Fibroblast of lung (primary cell): Measurements from ENCODE around the gene PAX7.

ENCODE experiments used
- EZH2 ChIP-seq: IDR thresholded peaks from 2 replicates; pipeline ENCODE4 v1.5.1; 2012; ENCODE audit warnings: low read length, control low read depth, mild to moderate bottlenecking; ENCODE audit errors: missing control alignments
- TF ChIP-seq, protein P1 (sequence below), 2 donors: IDR thresholded peaks in 1 of 2; conservative IDR thresholded peaks in 1 of 2; 1 replicate in 1 of 2; 2 replicates in 1 of 2; pipeline ENCODE4 v1.5.1; 2011 to 2012; ENCODE audit warnings: low read length in 2 of 2, control low read depth in 1 of 2, inconsistent platforms in 1 of 2, low read depth in 1 of 2, mild to moderate bottlenecking in 1 of 2

- TF ChIP-seq, protein P1, sequence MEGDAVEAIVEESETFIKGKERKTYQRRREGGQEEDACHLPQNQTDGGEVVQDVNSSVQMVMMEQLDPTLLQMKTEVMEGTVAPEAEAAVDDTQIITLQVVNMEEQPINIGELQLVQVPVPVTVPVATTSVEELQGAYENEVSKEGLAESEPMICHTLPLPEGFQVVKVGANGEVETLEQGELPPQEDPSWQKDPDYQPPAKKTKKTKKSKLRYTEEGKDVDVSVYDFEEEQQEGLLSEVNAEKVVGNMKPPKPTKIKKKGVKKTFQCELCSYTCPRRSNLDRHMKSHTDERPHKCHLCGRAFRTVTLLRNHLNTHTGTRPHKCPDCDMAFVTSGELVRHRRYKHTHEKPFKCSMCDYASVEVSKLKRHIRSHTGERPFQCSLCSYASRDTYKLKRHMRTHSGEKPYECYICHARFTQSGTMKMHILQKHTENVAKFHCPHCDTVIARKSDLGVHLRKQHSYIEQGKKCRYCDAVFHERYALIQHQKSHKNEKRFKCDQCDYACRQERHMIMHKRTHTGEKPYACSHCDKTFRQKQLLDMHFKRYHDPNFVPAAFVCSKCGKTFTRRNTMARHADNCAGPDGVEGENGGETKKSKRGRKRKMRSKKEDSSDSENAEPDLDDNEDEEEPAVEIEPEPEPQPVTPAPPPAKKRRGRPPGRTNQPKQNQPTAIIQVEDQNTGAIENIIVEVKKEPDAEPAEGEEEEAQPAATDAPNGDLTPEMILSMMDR (conservative IDR thresholded peaks at IDR 0.05 in 1 of 2, IDR thresholded peaks at IDR 0.05 in 1 of 2; ENCODE audit: low read depth in 1 of 2, low read length in 2 of 2) = no peak
- no peak for TF ChIP-seq EZH2
Observed at GRCh38 chr1:18727956-18728355, 97.3 kb downstream of the PAX7 start.
